ENCODE measurements around the gene TTC12. TPM values are rescaled to one million over a fixed set of nuclear protein-coding genes. Genes with fewer than 3 reads are reported as not detected.

TTC12 gene
- total RNA-seq, 2 donors from 2014 or later = 21.6 TPM

DNA sequence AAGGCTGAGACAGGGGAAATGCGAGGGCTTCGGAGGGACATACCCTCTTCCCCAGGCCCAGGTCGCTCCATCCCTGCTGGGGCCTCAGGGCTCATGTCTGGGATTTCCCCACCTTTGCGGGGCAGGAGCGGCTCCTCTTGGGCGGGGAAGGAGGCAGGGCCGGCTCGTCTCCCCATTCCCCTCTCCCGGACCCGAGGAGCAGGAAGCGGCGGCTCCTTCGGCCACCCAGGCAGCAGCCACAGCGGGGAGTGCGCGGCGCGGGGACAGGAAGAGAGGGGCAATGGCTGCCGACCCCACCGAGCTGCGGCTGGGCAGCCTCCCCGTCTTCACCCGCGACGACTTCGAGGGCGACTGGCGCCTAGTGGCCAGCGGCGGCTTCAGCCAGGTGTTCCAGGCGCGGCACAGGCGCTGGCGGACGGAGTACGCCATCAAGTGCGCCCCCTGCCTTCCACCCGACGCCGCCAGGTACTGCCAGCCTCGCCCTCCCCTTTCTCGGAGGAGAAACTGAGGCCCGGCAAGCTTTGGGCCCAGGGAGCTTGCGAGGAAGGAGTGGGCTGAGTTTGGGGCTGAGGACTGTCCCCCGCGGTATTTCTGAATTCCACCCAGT is 73.3 kb downstream of the TTC12 start, which contains the start of gene ANKK1:
TSS of gene ANKK1 (plus strand) at position 175 of the 607 bp plus-strand sequence. CDS start at position 281, 106 bp downstream.
- Histone ChIP-seq H3K27ac (peak within 1 kb of the TSS in 1 of 2 donors; percentile 53), H3K36me3 (no peaks in the 10 kb centered on the region), H3K4me3 (peak within 1 kb of the TSS; percentile 24 to 29), H3K27me3 (replicated peaks; ENCODE audit: insufficient read depth) (no peaks in the 10 kb centered on the region), H3K4me1 (replicated peaks) (no peaks in the 10 kb centered on the region), H3K9me3 (no peaks in the 10 kb centered on the region)
- DNase-seq (ENCODE audit: low spot score) = peak; percentile 50
- intact Hi-C loops (cut with DNase I) = loop anchor here (5.0 kb wide), 1 partner anchor 75 kb away; the partner anchor contains the start of gene TTC12
- peak; percentile 20 for TF ChIP-seq POLR2AphosphoS5 (IDR thresholded peaks at IDR 0.05)
- TF ChIP-seq POLR2A (IDR thresholded peaks at IDR 0.05) = no peak
- TF ChIP-seq, protein P1, sequence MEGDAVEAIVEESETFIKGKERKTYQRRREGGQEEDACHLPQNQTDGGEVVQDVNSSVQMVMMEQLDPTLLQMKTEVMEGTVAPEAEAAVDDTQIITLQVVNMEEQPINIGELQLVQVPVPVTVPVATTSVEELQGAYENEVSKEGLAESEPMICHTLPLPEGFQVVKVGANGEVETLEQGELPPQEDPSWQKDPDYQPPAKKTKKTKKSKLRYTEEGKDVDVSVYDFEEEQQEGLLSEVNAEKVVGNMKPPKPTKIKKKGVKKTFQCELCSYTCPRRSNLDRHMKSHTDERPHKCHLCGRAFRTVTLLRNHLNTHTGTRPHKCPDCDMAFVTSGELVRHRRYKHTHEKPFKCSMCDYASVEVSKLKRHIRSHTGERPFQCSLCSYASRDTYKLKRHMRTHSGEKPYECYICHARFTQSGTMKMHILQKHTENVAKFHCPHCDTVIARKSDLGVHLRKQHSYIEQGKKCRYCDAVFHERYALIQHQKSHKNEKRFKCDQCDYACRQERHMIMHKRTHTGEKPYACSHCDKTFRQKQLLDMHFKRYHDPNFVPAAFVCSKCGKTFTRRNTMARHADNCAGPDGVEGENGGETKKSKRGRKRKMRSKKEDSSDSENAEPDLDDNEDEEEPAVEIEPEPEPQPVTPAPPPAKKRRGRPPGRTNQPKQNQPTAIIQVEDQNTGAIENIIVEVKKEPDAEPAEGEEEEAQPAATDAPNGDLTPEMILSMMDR (IDR thresholded peaks at IDR 0.05) = peak; percentile 34 to 79 (median 70)
- 11% methylated on average over 23 of the region's 46 CpGs for WGBS

DNA sequence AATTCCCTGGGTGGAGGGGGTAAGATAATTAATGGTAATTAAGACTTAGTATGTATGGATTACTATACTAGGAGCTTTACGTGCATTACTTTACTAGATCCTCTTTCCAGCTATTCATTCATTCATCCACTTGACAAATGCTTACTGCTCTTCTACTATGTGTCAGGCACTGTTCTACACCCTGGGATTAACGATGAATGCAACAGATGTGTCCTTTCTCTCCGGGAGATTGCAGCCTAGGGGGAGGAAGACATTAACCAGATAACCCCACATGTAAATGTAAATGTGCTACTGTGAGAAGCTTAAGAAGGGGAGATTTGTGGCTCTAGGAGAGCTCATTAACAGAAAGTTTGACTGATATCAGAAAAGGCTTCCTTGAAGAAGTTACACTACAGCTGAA is 74.9 kb downstream of the TTC12 start:
- 66% methylated on average over 3 of the region's 3 CpGs for WGBS
- no peak overlapping the region for H3K4me3 ChIP-seq
- H3K36me3 ChIP-seq = no peaks in the 10 kb centered on the region
- intact Hi-C loops (cut with DNase I) = loop anchor here (5.0 kb wide), 1 partner anchor 77 kb away; the partner anchor contains the start of gene TTC12
- TF ChIP-seq POLR2AphosphoS5 (IDR thresholded peaks at IDR 0.05) = no peak
- TF ChIP-seq, protein P1 (IDR thresholded peaks at IDR 0.05) = no peak
- TF ChIP-seq POLR2A (IDR thresholded peaks at IDR 0.05) = no peak
- H3K27me3 ChIP-seq (replicated peaks; ENCODE audit: insufficient read depth) = no peaks in the 10 kb centered on the region
- H3K27ac ChIP-seq = no peak overlapping the region
- H3K9me3 ChIP-seq = no peaks in the 10 kb centered on the region
- DNase-seq (ENCODE audit: low spot score) = no peak
- H3K4me1 ChIP-seq (replicated peaks) = no peaks in the 10 kb centered on the region

GRCh38 chr11:113392236-113392921 is 78.0 kb downstream of the TTC12 start:
- no peak for DNase-seq (ENCODE audit: low spot score)
- no peaks in the 10 kb centered on the region for H3K36me3 ChIP-seq
- intact Hi-C loops (cut with DNase I) = no loop called here
- no peak overlapping the region for H3K4me3 ChIP-seq
- no peaks in the 10 kb centered on the region for H3K27me3 ChIP-seq (replicated peaks; ENCODE audit: insufficient read depth)
- H3K9me3 ChIP-seq = no peaks in the 10 kb centered on the region
- WGBS = 81% methylated on average over 3 of the region's 3 CpGs
- no peak overlapping the region for H3K27ac ChIP-seq
- H3K4me1 ChIP-seq (replicated peaks) = no peaks in the 10 kb centered on the region
- TF ChIP-seq, protein P1 (IDR thresholded peaks at IDR 0.05) = no peak
- TF ChIP-seq POLR2A (IDR thresholded peaks at IDR 0.05) (no peak), POLR2AphosphoS5 (IDR thresholded peaks at IDR 0.05) (no peak)

- no peak for DNase-seq (ENCODE audit: low spot score)
- no peak overlapping the region for H3K4me3 ChIP-seq
Measured at GRCh38 chr11:113393501-113393985, 79.2 kb downstream of the TTC12 start.

More at GRCh38 chr11:113393501-113393985, 79.2 kb downstream of the TTC12 start:
- no peak for TF ChIP-seq POLR2AphosphoS5 (IDR thresholded peaks at IDR 0.05)
- TF ChIP-seq POLR2A (IDR thresholded peaks at IDR 0.05) = no peak
- TF ChIP-seq, protein P1 (IDR thresholded peaks at IDR 0.05) = no peak
- no peaks in the 10 kb centered on the region for H3K27me3 ChIP-seq (replicated peaks; ENCODE audit: insufficient read depth)
- no peaks in the 10 kb centered on the region for H3K36me3 ChIP-seq
- intact Hi-C loops (cut with DNase I) = no loop called here
- H3K9me3 ChIP-seq = no peaks in the 10 kb centered on the region
- no peak overlapping the region for H3K27ac ChIP-seq
- 60% methylated on average over 8 of the region's 8 CpGs for WGBS
- no peaks in the 10 kb centered on the region for H3K4me1 ChIP-seq (replicated peaks)

All from prostate gland (tissue), 2 donors.